ENCODE results near the gene CNN2. TPM values are rescaled to one million over a fixed set of nuclear protein-coding genes. Genes with fewer than 3 reads are reported as not detected.

Gene CNN2
- total and polyA plus RNA-seq, 2 donors (not counting 1 experiment from before 2014, with no cell fraction given), result 198 to 301 TPM

DNA sequence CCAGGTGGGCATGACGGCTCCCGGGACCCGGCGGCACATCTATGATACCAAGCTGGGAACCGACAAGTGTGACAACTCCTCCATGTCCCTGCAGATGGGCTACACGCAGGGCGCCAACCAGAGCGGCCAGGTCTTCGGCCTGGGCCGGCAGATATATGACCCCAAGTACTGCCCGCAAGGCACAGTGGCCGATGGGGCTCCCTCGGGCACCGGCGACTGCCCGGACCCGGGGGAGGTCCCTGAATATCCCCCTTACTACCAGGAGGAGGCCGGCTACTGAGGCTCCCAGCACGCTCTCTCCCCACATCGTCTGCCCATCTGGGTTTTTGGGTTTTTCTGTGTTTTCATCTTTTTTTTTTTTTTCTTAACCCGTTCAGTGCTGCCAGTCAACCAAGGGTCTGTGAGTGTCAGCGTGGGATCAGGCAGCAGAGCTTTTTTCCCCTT lies 11.2 kb downstream of the CNN2 start:
- 19% methylated on average over 15 of the region's 22 CpGs for WGBS (ENCODE audit: insufficient coverage)
- H3K9me3 ChIP-seq (ENCODE audit: control extremely low read depth in 1 of 3, control insufficient read depth in 2 of 3, insufficient read depth in 1 of 3, low read length in 2 of 3), result no peaks in the 10 kb centered on the region
- Mint-ChIP-seq H3K27me3 (no peaks in the 10 kb centered on the region), H3K9me3 (ENCODE audit: insufficient read depth) (no peaks in the 10 kb centered on the region), H3K4me1 (peaks cover 51% of the 10 kb centered on the region), H3K27ac (peak overlapping the region; percentile 99), H3K4me3 (peak overlapping the region; percentile 87)
- DNase-seq (no peak), ATAC-seq (ENCODE audit: low read depth) (peak; percentile 0)
- H3K4me3 ChIP-seq (ENCODE audit: control extremely low read depth in 1 of 5, extremely low read depth in 1 of 5, insufficient read depth in 1 of 5, low read depth in 2 of 5, low read length in 4 of 5), result peak overlapping the region in 3 of 5 experiments; percentile 32 to 44 (median 33)
- no peaks in the 10 kb centered on the region for H3K27me3 ChIP-seq (replicated peaks in 1 of 4; ENCODE audit: control extremely low read depth in 1 of 4, control insufficient read depth in 3 of 4, insufficient read depth in 4 of 4, low read length in 3 of 4)
- ChIA-PET POLR2A (interaction anchor here (0.5 to 6.8 kb wide), 12 partner anchors 10 to 628 kb away, joined by 3 to 91 read pairs (median 4); partner anchors contain the start of genes ARHGAP45, CNN2, RNU6-2 and TMEM259), CTCF (interaction anchor here (0.6 to 4.5 kb wide), 12 partner anchors 9 to 207 kb away, joined by 3 to 35 read pairs (median 4); partner anchors contain the start of genes ARHGAP45, CNN2, GPX4 and RNU6-2)
- peak overlapping the region; percentile 81 to 92 for H3K27ac ChIP-seq (ENCODE audit: low read length in 2 of 2)
- peaks cover 35% of the 10 kb centered on the region for H3K79me2 ChIP-seq (ENCODE audit: control insufficient read depth, insufficient read depth, low read length)
- H3K9ac ChIP-seq (ENCODE audit: low read length), result peak overlapping the region; percentile 5
- TF ChIP-seq EZH2 (IDR thresholded peaks at IDR 0.05; ENCODE audit: borderline replicate concordance, insufficient read depth, low read depth, low read length, poor library complexity, severe bottlenecking), result no peak
- TF ChIP-seq, protein P1, sequence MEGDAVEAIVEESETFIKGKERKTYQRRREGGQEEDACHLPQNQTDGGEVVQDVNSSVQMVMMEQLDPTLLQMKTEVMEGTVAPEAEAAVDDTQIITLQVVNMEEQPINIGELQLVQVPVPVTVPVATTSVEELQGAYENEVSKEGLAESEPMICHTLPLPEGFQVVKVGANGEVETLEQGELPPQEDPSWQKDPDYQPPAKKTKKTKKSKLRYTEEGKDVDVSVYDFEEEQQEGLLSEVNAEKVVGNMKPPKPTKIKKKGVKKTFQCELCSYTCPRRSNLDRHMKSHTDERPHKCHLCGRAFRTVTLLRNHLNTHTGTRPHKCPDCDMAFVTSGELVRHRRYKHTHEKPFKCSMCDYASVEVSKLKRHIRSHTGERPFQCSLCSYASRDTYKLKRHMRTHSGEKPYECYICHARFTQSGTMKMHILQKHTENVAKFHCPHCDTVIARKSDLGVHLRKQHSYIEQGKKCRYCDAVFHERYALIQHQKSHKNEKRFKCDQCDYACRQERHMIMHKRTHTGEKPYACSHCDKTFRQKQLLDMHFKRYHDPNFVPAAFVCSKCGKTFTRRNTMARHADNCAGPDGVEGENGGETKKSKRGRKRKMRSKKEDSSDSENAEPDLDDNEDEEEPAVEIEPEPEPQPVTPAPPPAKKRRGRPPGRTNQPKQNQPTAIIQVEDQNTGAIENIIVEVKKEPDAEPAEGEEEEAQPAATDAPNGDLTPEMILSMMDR (IDR thresholded peaks at IDR 0.05), result no peak
- peak overlapping the region; percentile 92 for H3K4me2 ChIP-seq (replicated peaks; ENCODE audit: low read depth, low read length, poor library complexity, severe bottlenecking)
- peaks cover 0 to 41% of the 10 kb centered on the region in 2 experiments for H3K36me3 ChIP-seq (replicated peaks in 1 of 2; ENCODE audit: control extremely low read depth in 1 of 2, control insufficient read depth in 1 of 2, extremely low read depth in 1 of 2, insufficient read depth in 2 of 2, low read length in 1 of 2)
- no peak overlapping the region for H2AFZ ChIP-seq (ENCODE audit: insufficient read depth, low read depth, low read length, poor library complexity, severe bottlenecking)
- intact Hi-C loops (cut with micrococcal nuclease), result loop anchor here (2.0 kb wide), 3 partner anchors 31 to 57 kb away; partner anchors contain the start of gene POLR2E
- H3K4me1 ChIP-seq (ENCODE audit: control insufficient read depth in 2 of 2, insufficient read depth in 2 of 2, low read length in 2 of 2), result peaks cover 39 to 66% of the 10 kb centered on the region in 2 donors
- H4K20me1 ChIP-seq (ENCODE audit: control insufficient read depth, insufficient read depth, low read length, poor library complexity, severe bottlenecking), result peaks cover 51% of the 10 kb centered on the region

All from B cell (primary cell).